ACC112 (cell line): ENCODE measurements around the gene GLCE.

Experiments used
- H2AFZ ChIP-seq: fragments of 200-600 bp; sonication (generic); one replicate; pipeline ENCODE4 v1.6.0; 2017; ENCODE audit warnings: antibody characterized with exemption, low read length; ENCODE audit not compliant: unreplicated experiment
- H3K27ac ChIP-seq: fragments of 200-600 bp; sonication (generic); 2 replicates; pipeline ENCODE4 v1.5.1; 2014; ENCODE audit warnings: low read depth, mild to moderate bottlenecking, antibody characterized with exemption, low read length, moderate library complexity
- H3K27me3 ChIP-seq: fragments of 200-600 bp; sonication (generic); 2 replicates; pipeline ENCODE4 v1.6.1; 2014; ENCODE audit warnings: mild to moderate bottlenecking, antibody characterized with exemption, low read length, moderate library complexity, mixed read lengths; ENCODE audit not compliant: insufficient read depth
- H3K36me3 ChIP-seq: fragments of 200-600 bp; sonication (generic); 2 replicates; pipeline ENCODE4 v1.6.1; 2016; ENCODE audit warnings: mild to moderate bottlenecking, antibody characterized with exemption, low read length, moderate library complexity, mixed read lengths; ENCODE audit not compliant: insufficient read depth
- H3K4me1 ChIP-seq: fragments of 200-600 bp; sonication (generic); one replicate; pipeline ENCODE4 v1.6.1; 2016; ENCODE audit warnings: low read length, mixed read lengths; ENCODE audit not compliant: insufficient read depth, unreplicated experiment, control insufficient read depth
- H3K4me3 ChIP-seq: fragments of 200-600 bp; sonication (generic); 2 replicates; pipeline ENCODE4 v1.5.1; 2014; ENCODE audit warnings: mild to moderate bottlenecking, low read depth, low read length
- H3K79me2 ChIP-seq: fragments of 200-600 bp; sonication (generic); one replicate; pipeline ENCODE4 v1.6.0; 2016; ENCODE audit warnings: low read length; ENCODE audit not compliant: control insufficient read depth, unreplicated experiment, insufficient read depth

Gene GLCE

GRCh38 chr15:69138963-69139362, 21.5 kb upstream of the GLCE start:
- no peak overlapping the region for H2AFZ ChIP-seq
- peaks cover 3% of the 10 kb centered on the region for H3K4me1 ChIP-seq

GRCh38 chr15:69140306-69140705, 20.1 kb upstream of the GLCE start:
- Histone ChIP-seq H3K36me3 (no peaks in the 10 kb centered on the region), H2AFZ (no peak overlapping the region), H3K27me3 (peaks cover 75% of the 10 kb centered on the region), H3K4me1 (peaks cover 3% of the 10 kb centered on the region), H3K79me2 (no peaks in the 10 kb centered on the region), H3K27ac (no peak overlapping the region), H3K4me3 (no peak overlapping the region)

More at GRCh38 chr15:69138963-69139362, 21.5 kb upstream of the GLCE start:
- H3K36me3 ChIP-seq = no peaks in the 10 kb centered on the region
- H3K79me2 ChIP-seq = no peaks in the 10 kb centered on the region
- H3K27ac ChIP-seq = no peak overlapping the region
- peaks cover 66% of the 10 kb centered on the region for H3K27me3 ChIP-seq
- no peak overlapping the region for H3K4me3 ChIP-seq

- no peak overlapping the region for H2AFZ ChIP-seq
- H3K27ac ChIP-seq = no peak overlapping the region
- no peaks in the 10 kb centered on the region for H3K79me2 ChIP-seq
- no peaks in the 10 kb centered on the region for H3K36me3 ChIP-seq
- H3K27me3 ChIP-seq = peaks cover 79% of the 10 kb centered on the region
- H3K4me3 ChIP-seq = no peak overlapping the region
- peaks cover 3% of the 10 kb centered on the region for H3K4me1 ChIP-seq
These were observed 19.1 kb upstream of the GLCE start for GRCh38 chr15:69141286-69141701.

DNA sequence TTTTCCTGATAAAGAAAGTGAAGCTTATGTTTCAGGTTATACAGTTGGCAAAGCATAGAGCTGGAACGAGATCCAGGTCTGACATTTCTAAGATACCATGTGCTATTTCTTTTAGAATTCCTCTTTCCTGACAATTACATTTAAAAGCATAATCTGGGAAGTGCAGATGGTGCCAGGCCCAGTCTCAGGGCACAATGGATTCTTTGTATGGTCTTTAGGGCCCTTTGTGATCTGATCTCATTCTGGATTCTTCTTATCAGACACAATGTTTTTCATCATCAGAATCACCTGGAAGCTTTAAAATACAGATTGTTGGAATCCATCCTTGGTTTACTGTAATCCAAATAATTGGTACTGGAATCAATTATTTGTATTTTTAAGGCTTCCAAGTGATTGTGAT, 18.6 kb upstream of the GLCE start:
- H3K27me3 ChIP-seq = peaks cover 77% of the 10 kb centered on the region
- no peak overlapping the region for H2AFZ ChIP-seq
- H3K27ac ChIP-seq = no peak overlapping the region
- H3K4me1 ChIP-seq = peaks cover 3% of the 10 kb centered on the region
- H3K4me3 ChIP-seq = no peak overlapping the region
- no peaks in the 10 kb centered on the region for H3K36me3 ChIP-seq
- H3K79me2 ChIP-seq = no peaks in the 10 kb centered on the region

DNA sequence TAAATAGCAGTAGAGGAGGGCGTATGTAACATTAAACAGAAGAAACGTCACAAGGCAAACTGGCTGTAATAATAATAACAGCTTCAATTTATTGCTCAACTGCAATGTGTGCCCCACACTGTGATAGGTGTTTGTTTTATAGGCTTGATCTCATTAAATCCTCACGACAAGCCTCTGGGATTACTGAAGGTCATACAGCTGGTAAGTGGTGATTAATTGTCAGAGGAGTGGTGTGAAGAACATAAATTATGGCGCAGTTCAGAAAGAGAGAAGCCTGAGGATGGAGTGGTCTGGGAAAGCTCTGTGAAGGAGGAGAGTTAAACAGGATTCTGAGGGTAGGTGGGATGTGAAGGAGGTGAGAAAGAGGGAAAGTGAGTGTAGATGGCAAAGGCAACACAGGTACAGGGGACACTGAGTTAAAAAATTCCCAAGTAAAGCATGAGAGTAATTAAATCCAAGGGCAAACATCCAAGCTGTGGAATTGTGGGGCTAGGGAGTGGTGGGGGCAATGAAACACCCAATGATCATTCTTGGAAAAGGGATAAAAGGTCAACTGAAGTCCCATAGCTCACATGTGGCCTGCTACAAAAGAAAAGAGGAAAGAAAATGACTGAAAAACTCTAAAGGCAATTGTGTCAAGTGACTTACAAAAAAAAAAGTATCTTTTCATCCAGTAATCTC, 16.5 kb upstream of the GLCE start:
- peaks cover 3% of the 10 kb centered on the region for H3K4me1 ChIP-seq
- H3K27me3 ChIP-seq = peaks cover 78% of the 10 kb centered on the region
- no peak overlapping the region for H3K27ac ChIP-seq
- H3K36me3 ChIP-seq = no peaks in the 10 kb centered on the region
- H3K4me3 ChIP-seq = no peak overlapping the region
- no peak overlapping the region for H2AFZ ChIP-seq
- H3K79me2 ChIP-seq = no peaks in the 10 kb centered on the region

GRCh38 chr15:69144530-69144929, 15.9 kb upstream of the GLCE start:
- Histone ChIP-seq H3K36me3 (no peaks in the 10 kb centered on the region), H3K4me3 (no peak overlapping the region), H3K27ac (no peak overlapping the region), H3K4me1 (peaks cover 3% of the 10 kb centered on the region), H2AFZ (no peak overlapping the region), H3K79me2 (no peaks in the 10 kb centered on the region), H3K27me3 (peaks cover 77% of the 10 kb centered on the region)

GRCh38 chr15:69145149-69145693, 15.2 kb upstream of the GLCE start:
- Histone ChIP-seq H3K36me3 (no peaks in the 10 kb centered on the region), H3K4me3 (no peak overlapping the region), H3K27ac (no peak overlapping the region), H2AFZ (no peak overlapping the region), H3K79me2 (no peaks in the 10 kb centered on the region), H3K27me3 (peaks cover 77% of the 10 kb centered on the region), H3K4me1 (peaks cover 3% of the 10 kb centered on the region)

- H3K4me1 ChIP-seq = peaks cover 3% of the 10 kb centered on the region
- H3K27me3 ChIP-seq = peaks cover 77% of the 10 kb centered on the region
- H3K79me2 ChIP-seq = no peaks in the 10 kb centered on the region
- no peak overlapping the region for H2AFZ ChIP-seq
- no peak overlapping the region for H3K27ac ChIP-seq
- no peak overlapping the region for H3K4me3 ChIP-seq
- no peaks in the 10 kb centered on the region for H3K36me3 ChIP-seq
These were observed 14.5 kb upstream of the GLCE start for GRCh38 chr15:69145694-69146492.

DNA sequence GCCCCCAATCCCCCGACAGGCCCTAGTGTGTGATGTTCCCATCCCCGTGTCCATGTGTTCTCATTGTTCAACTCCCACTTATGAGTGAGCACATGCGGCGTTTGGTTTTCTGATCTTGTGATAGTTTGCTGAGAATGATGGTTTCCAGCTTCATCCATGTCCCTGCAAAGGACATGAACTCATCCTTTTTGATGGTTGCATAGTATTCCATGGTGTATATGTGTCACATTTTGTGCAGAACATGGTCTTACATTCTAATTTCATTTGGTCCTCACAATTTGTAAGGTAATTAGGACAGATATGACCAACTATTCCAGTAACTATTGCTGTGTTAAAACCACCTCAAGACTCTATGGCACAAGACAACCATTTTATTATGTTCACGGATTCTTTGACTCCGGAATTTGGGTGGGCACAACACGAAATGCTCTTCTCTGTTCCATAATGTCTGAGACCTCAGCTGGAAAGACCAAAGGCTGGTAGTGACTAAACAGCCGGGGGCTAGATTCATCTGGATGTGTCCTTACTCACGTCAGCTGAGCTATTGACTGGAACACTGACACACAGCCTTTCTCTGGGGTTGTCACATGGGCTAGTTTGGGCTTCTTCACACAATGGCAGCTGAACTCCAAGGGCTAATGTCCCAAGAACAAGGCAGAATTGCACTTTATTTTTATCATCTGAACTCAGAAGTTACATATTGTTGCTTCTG, 13.6 kb upstream of the GLCE start:
- no peaks in the 10 kb centered on the region for H3K36me3 ChIP-seq
- peaks cover 80% of the 10 kb centered on the region for H3K27me3 ChIP-seq
- H3K4me1 ChIP-seq = no peaks in the 10 kb centered on the region
- no peak overlapping the region for H2AFZ ChIP-seq
- no peaks in the 10 kb centered on the region for H3K79me2 ChIP-seq
- no peak overlapping the region for H3K4me3 ChIP-seq
- H3K27ac ChIP-seq = no peak overlapping the region

- Histone ChIP-seq H2AFZ (no peak overlapping the region), H3K27ac (no peak overlapping the region), H3K79me2 (no peaks in the 10 kb centered on the region), H3K36me3 (no peaks in the 10 kb centered on the region), H3K4me1 (no peaks in the 10 kb centered on the region), H3K27me3 (peaks cover 73% of the 10 kb centered on the region), H3K4me3 (no peak overlapping the region)
These were observed 12.0 kb upstream of the GLCE start for GRCh38 chr15:69148465-69148864.
